Gastroesophageal sphincter (tissue), 4 donors: ENCODE results near the gene KIF26A. TPM values are rescaled to one million over a fixed set of nuclear protein-coding genes. Genes with fewer than 3 reads are reported as not detected.

Source experiments
- ATAC-seq: fragments of 150-250 bp; one replicate; pipeline ENCODE4 v1.9.1; 2016; ENCODE audit warnings: mild to moderate bottlenecking, moderate library complexity
- H3K27ac ChIP-seq, 4 donors: fragments of 200-600 bp; sonication (generic) in 3 of 4; 1 replicate in 3 of 4; 2 replicates in 1 of 4; pipeline ENCODE4 v1.5.1; 2016 to 2019
- H3K27me3 ChIP-seq: fragments of 200-600 bp; sonication (generic); one replicate; pipeline ENCODE4 v1.5.1; 2019
- H3K36me3 ChIP-seq, 2 donors: fragments of 200-600 bp; sonication (generic); one replicate each; pipeline ENCODE4 v1.5.1; 2019; ENCODE audit warnings: control low read depth in 1 of 2
- H3K4me1 ChIP-seq, 3 donors: fragments of 200-600 bp; sonication (generic); 1 replicate in 2 of 3; 2 replicates in 1 of 3; pipeline ENCODE4 v1.5.1; 2016 to 2019; ENCODE audit warnings: control low read depth in 2 of 3
- H3K4me3 ChIP-seq, 2 donors: fragments of 200-600 bp; sonication (generic); one replicate each; pipeline ENCODE4 v1.5.1; 2019; ENCODE audit warnings: mild to moderate bottlenecking in 1 of 2, moderate library complexity in 1 of 2
- H3K9me3 ChIP-seq, 3 donors: fragments of 200-600 bp; sonication (generic); one replicate each; pipeline ENCODE4 v1.5.1; 2017 to 2019; ENCODE audit warnings: control low read depth in 2 of 3
- CTCF ChIP-seq, 4 experiments: fragments of 200-600 bp in 2 of 4; fragments of 450-650 bp in 2 of 4; sonication (generic) in 1 of 4; IDR thresholded peaks; one replicate each; pipeline ENCODE4 v1.5.1; 2017 to 2019; ENCODE audit warnings: antibody characterized with exemption in 4 of 4, mild to moderate bottlenecking in 2 of 4, moderate library complexity in 2 of 4
- EP300 ChIP-seq: sonication (generic); formaldehyde crosslinking; IDR thresholded peaks from one replicate; pipeline ENCODE4 v1.6.1; 2017; ENCODE audit warnings: antibody characterized with exemption, mild to moderate bottlenecking
- POLR2A ChIP-seq, 2 donors: fragments of 450-650 bp; IDR thresholded peaks; one replicate each; pipeline ENCODE4 v1.6.1; 2017; ENCODE audit warnings: antibody characterized with exemption in 2 of 2, mild to moderate bottlenecking in 2 of 2, moderate library complexity in 1 of 2
- POLR2AphosphoS5 ChIP-seq: sonication (generic); formaldehyde crosslinking; IDR thresholded peaks from one replicate; pipeline ENCODE4 v1.6.1; 2017; ENCODE audit warnings: antibody characterized with exemption
- WGBS, 2 donors: methylation state at CpG; one replicate each; pipeline ENCODE4 v1.1.5; 2018; ENCODE audit warnings: low coverage in 1 of 2; 5-methylcytosine and 5-hydroxymethylcytosine counted together
- total RNA-seq, 4 donors: library from RNA; depleted of rRNA; stranded (reverse); fragments of >200 nt; gene quantifications; one replicate each; pipeline ENCODE4 v1.1.0, GENCODE V29; 2016

Gene KIF26A
- total RNA-seq, 4 donors from 2014 or later, result 2.2 to 6.9 (median 2.9) TPM

GRCh38 chr14:104103446-104104075 is 34.8 kb upstream of the KIF26A start:
- WGBS, 2 donors, result 73% methylated on average over 2 of the region's 23 CpGs; no CpG with 5 or more reads in 1 of the 2 donors
- no peak for ATAC-seq
- no peaks in the 10 kb centered on the region for H3K9me3 ChIP-seq

DNA sequence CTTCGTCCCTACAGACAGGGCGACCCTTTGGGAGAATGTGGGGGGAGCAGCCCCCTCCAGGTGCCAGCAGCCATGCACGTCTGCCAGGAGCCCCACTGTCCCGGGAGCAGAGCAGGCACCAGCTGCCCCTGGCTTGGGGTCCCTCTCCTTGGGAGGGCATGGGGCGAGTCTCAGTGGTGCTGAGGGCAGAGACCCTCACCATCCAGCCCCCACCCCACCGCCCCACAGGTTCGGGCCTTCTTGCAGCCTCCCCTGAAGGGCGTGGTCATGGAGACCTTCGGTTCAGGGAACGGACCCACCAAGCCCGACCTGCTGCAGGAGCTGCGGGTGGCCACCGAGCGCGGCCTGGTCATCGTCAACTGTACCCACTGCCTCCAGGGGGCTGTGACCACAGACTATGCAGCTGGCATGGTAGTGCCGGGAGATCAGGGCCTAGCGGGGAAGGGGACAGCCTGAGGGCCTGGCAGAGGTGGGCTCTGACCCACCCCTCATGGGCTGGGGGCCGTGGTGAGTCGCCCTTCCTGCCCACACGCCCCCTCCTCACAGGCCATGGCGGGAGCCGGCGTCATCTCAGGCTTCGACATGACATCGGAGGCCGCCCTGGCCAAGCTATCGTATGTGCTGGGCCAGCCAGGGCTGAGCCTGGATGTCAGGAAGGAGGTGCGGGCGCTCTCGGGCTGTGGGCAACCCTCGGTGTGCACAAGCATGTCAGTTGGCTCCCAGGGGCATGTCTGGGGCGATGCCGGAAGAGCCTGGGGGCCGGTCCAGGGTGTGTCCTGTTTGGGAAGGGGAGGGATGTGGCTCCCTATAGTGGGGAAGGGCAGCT is 34.1 kb upstream of the KIF26A start:
- no peak overlapping the region for H3K27ac ChIP-seq
- TF ChIP-seq CTCF (IDR thresholded peaks at IDR 0.05) (no peak), POLR2AphosphoS5 (no peak), POLR2A (IDR thresholded peaks at IDR 0.05) (no peak), EP300 (no peak)
- ATAC-seq, result no peak

More at GRCh38 chr14:104103446-104104075, 34.8 kb upstream of the KIF26A start:
- H3K36me3 ChIP-seq, result no peaks in the 10 kb centered on the region
- TF ChIP-seq EP300 (no peak), POLR2A (IDR thresholded peaks at IDR 0.05) (no peak), CTCF (IDR thresholded peaks at IDR 0.05) (no peak), POLR2AphosphoS5 (no peak)
- no peaks in the 10 kb centered on the region for H3K4me1 ChIP-seq
- no peak overlapping the region for H3K27ac ChIP-seq
- H3K4me3 ChIP-seq, result no peak overlapping the region
- H3K27me3 ChIP-seq, result peaks cover 3% of the 10 kb centered on the region

GRCh38 chr14:104105071-104105821 is 33.1 kb upstream of the KIF26A start:
- H3K9me3 ChIP-seq, result no peaks in the 10 kb centered on the region
- no peak overlapping the region for H3K4me3 ChIP-seq
- no peak for ATAC-seq
- no peaks in the 10 kb centered on the region for H3K4me1 ChIP-seq
- H3K36me3 ChIP-seq, result no peaks in the 10 kb centered on the region
- H3K27ac ChIP-seq, result no peak overlapping the region
- TF ChIP-seq POLR2A (IDR thresholded peaks at IDR 0.05) (no peak), CTCF (IDR thresholded peaks at IDR 0.05) (no peak), POLR2AphosphoS5 (no peak), EP300 (no peak)
- WGBS, 2 donors, result no CpG with 5 or more reads among the region's 27 CpGs
- H3K27me3 ChIP-seq, result peaks cover 13% of the 10 kb centered on the region

More for the DNA sequence above, 34.1 kb upstream of the KIF26A start:
- whole genome bisulfite sequencing, 2 donors, result no CpG with 5 or more reads among the region's 35 CpGs
- H3K9me3 ChIP-seq, result no peaks in the 10 kb centered on the region
- no peaks in the 10 kb centered on the region for H3K36me3 ChIP-seq
- no peaks in the 10 kb centered on the region for H3K4me1 ChIP-seq
- peaks cover 7% of the 10 kb centered on the region for H3K27me3 ChIP-seq
- H3K4me3 ChIP-seq, result no peak overlapping the region

DNA sequence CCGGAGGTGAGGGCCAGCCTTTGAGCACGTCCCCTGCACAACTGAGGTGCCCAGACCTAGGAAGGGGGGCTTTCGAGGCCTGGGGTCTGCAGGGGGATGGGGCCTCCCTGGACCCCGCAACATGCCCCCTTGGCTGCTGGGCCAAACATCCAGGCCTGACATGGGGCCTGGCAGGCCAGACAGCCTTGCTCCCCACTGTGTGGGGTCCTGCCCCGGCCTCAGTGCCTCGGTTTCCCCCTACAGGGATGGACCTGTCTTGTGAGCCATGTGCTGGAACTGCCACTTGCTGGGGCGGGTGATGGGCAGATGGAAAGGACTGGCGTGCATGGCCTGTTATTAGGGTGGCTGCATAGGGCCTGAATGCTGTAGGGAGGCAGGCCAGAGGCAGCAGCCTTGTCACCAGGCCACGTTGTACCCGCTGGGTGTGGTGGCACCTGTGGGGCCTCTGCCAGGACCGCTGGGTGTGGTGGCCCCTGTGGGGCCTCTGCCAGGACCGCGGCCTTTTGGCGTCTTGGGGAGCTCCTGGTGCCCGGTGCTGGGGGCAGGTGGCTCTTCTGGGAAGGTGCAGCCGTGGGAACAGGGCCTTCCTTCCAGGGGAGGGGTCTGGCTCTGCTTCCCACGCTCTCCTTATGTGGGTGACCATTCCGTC is 32.4 kb upstream of the KIF26A start:
- no peaks in the 10 kb centered on the region for H3K9me3 ChIP-seq
- no peaks in the 10 kb centered on the region for H3K4me1 ChIP-seq
- TF ChIP-seq EP300 (no peak), POLR2A (IDR thresholded peaks at IDR 0.05) (no peak), CTCF (IDR thresholded peaks at IDR 0.05) (no peak), POLR2AphosphoS5 (no peak)
- no peak overlapping the region for H3K4me3 ChIP-seq
- no peaks in the 10 kb centered on the region for H3K36me3 ChIP-seq
- no peak for ATAC-seq
- no CpG with 5 or more reads among the region's 18 CpGs for WGBS, 2 donors
- H3K27me3 ChIP-seq, result peaks cover 18% of the 10 kb centered on the region
- H3K27ac ChIP-seq, result no peak overlapping the region
